ENCODE measurements around the gene TYK2. TPM values are rescaled to one million over a fixed set of nuclear protein-coding genes. Genes with fewer than 3 reads are reported as not detected.
"Not testable (repeated sequence)": the region's sequence is repeated elsewhere in the genome, so short reads cannot be mapped to it uniquely, and the experiment has no call there.

The TYK2 gene
- total and polyA plus RNA-seq, 2 of the 13 experiments (the other 11 are each of a cell fraction or from before 2014, with no cell fraction given) = 38.8 to 60.1 TPM

DNA sequence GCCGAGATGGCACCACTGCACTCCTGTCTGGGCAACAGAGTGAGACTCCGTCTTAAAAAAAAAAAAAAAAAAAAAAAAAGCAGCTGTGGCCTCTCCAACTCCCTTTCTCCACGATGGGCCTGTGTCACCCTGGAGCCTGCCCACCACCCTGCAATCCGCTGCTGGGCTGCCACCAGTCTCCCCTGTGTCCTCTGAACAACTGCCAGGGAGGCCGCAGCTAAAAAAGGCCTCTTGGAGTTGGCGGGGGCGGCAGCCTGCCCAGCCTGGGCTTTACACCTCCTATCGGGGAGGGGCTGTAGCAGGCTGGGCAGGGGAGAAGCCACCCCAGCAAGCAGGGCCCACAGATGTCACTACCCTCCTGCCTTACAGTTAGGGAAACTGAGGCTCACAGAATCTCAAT is 19.5 kb upstream of the TYK2 start:
- in situ Hi-C loops (cut with HindIII; ENCODE audit: extremely low pct_ligation_motif_present, low pct_unique_long_range_greater_than_20kb) (loop anchor here (10.0 kb wide), 1 partner anchor 465 kb away; the partner anchor contains the start of gene OLFM2), intact Hi-C loops (cut with micrococcal nuclease; ENCODE audit: unreplicated experiment) (no loop called here)
- no peak overlapping the region for H3K9ac ChIP-seq (ENCODE audit: insufficient read depth, low read depth, low read length)
- ChIA-PET CTCF (ENCODE audit: low intra/inter-chr PET ratio, low total read pairs) (no interaction called here), POLR2A (no interaction called here)
- H3K27me3 ChIP-seq (ENCODE audit: control insufficient read depth in 1 of 2, insufficient read depth in 2 of 2, low read length in 2 of 2) = peaks cover 0 to 1% of the 10 kb centered on the region in 2 experiments; a peak in 2 of 5 replicates
- H3K27ac ChIP-seq (ENCODE audit: extremely low read length, insufficient read depth, low read length) = no peak overlapping the region
- H3K36me3 ChIP-seq (replicated peaks in 1 of 2; ENCODE audit: control insufficient read depth in 1 of 2, insufficient read depth in 2 of 2, low read length in 2 of 2) = peaks cover 5 to 26% of the 10 kb centered on the region in 2 experiments; a peak in 4 of 5 replicates
- ATAC-seq (no peak), DNase-seq (ENCODE audit: low spot score) (no peak), FAIRE-seq (no peak)
- H3K4me3 ChIP-seq (replicated peaks in 1 of 3; ENCODE audit: insufficient read depth in 1 of 3, low read depth in 2 of 3, low read length in 3 of 3) = no peak overlapping the region
- no peaks in the 10 kb centered on the region for H3K9me3 ChIP-seq (ENCODE audit: low read length)
- H3K4me1 ChIP-seq (ENCODE audit: insufficient read depth, low read length) = peaks cover 17% of the 10 kb centered on the region
- no peak overlapping the region for H2AFZ ChIP-seq (ENCODE audit: low read length)
- no peak for TF ChIP-seq ZNF451 (CRISPR knock-in tag; IDR thresholded peaks at IDR 0.05)
- no peak for TF ChIP-seq ZNF256 (CRISPR knock-in tag; conservative IDR thresholded peaks at IDR 0.05)
- peaks cover 18% of the 10 kb centered on the region; the same call in 1 of the 2 replicates for H4K20me1 ChIP-seq (ENCODE audit: insufficient read depth, low read length)
- peaks cover 48% of the 10 kb centered on the region for H3K79me2 ChIP-seq (ENCODE audit: insufficient read depth, low read length)
- BruUV-seq (replicated peaks) = no TSS peak
- no peak overlapping the region for H3K4me2 ChIP-seq (ENCODE audit: low read depth, low read length)
- 98% methylated on average over 7 of the region's 8 CpGs for WGBS (ENCODE audit: low lambda C conversion rate)

DNA sequence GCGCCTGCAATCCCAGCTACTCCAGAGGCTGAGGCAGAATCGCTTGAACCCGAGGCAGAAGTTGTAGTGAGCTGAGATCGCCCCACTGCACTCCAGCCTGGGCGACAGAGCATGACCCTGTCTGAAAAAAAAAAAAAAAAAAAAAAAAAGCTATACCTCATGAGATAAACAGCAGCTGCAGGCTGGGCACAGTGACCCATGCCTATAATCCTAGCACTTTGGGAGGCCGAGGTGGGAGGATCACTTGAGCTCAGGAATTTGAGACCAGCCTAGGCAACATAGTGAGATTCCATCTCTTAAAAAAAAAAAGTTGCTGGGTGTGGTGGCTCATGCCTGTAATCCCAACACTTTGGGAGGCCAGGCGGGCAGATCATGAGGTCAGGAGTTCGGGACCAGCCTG is 19.0 kb upstream of the TYK2 start:
- FAIRE-seq; H3K27me3 ChIP-seq (ENCODE audit: control insufficient read depth in 1 of 2, insufficient read depth in 2 of 2, low read length in 2 of 2); H3K9ac ChIP-seq (ENCODE audit: insufficient read depth, low read depth, low read length); DNase-seq (ENCODE audit: low spot score); H3K9me3 ChIP-seq (ENCODE audit: low read length); intact Hi-C loops (cut with micrococcal nuclease; ENCODE audit: unreplicated experiment); H2AFZ ChIP-seq (ENCODE audit: low read length); POLR2A ChIA-PET; CTCF ChIA-PET (ENCODE audit: low intra/inter-chr PET ratio, low total read pairs); H3K4me2 ChIP-seq (ENCODE audit: low read depth, low read length); H3K27ac ChIP-seq (ENCODE audit: extremely low read length, insufficient read depth, low read length); H3K4me3 ChIP-seq (replicated peaks in 1 of 3; ENCODE audit: insufficient read depth in 1 of 3, low read depth in 2 of 3, low read length in 3 of 3); ATAC-seq; BruUV-seq (replicated peaks): not testable (repeated sequence)
- 96% methylated on average over 8 of the region's 8 CpGs for WGBS (ENCODE audit: low lambda C conversion rate)
- in situ Hi-C loops (cut with HindIII; ENCODE audit: extremely low pct_ligation_motif_present, low pct_unique_long_range_greater_than_20kb) = loop anchor here (10.0 kb wide), 1 partner anchor 465 kb away; the partner anchor contains the start of gene OLFM2
- peaks cover 17% of the 10 kb centered on the region for H3K4me1 ChIP-seq (ENCODE audit: insufficient read depth, low read length)
- H3K79me2 ChIP-seq (ENCODE audit: insufficient read depth, low read length) = peaks cover 48% of the 10 kb centered on the region
- H3K36me3 ChIP-seq (replicated peaks in 1 of 2; ENCODE audit: control insufficient read depth in 1 of 2, insufficient read depth in 2 of 2, low read length in 2 of 2) = peaks cover 5 to 29% of the 10 kb centered on the region in 2 experiments; a peak in 4 of 5 replicates
- H4K20me1 ChIP-seq (ENCODE audit: insufficient read depth, low read length) = peaks cover 18% of the 10 kb centered on the region; the same call in 1 of the 2 replicates
